Measurements from ENCODE around the gene MAST3.
"Not testable (repeated sequence)": the region's sequence is repeated elsewhere in the genome, so short reads cannot be mapped to it uniquely, and the experiment has no call there.

Gene MAST3

DNA sequence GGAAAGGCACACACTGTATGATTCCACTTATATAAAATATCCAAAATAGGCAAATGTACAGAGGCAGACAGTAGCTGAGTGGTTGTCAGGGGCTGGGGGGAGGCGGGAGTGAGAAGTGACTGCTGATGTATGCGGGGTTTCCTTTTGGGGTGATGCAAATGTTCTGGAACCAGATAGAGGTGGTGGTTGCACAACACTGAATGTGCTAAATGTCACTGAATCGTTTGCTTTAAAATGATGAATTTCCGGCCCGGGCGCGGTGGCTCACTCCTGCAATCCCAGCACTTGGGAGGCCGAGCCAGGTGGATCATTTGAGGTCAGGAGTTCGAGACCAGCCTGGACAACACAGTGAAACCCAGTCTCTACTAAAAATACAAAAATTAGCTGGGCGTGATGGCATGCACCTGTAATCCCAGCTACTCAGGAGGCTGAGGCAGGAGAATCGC, 8.5 kb upstream of the MAST3 start:
- DNase-seq = peak; percentile 79 to 82

GRCh38 chr19:18089726-18090125, 7.9 kb upstream of the MAST3 start:
- DNase-seq = no peak

DNA sequence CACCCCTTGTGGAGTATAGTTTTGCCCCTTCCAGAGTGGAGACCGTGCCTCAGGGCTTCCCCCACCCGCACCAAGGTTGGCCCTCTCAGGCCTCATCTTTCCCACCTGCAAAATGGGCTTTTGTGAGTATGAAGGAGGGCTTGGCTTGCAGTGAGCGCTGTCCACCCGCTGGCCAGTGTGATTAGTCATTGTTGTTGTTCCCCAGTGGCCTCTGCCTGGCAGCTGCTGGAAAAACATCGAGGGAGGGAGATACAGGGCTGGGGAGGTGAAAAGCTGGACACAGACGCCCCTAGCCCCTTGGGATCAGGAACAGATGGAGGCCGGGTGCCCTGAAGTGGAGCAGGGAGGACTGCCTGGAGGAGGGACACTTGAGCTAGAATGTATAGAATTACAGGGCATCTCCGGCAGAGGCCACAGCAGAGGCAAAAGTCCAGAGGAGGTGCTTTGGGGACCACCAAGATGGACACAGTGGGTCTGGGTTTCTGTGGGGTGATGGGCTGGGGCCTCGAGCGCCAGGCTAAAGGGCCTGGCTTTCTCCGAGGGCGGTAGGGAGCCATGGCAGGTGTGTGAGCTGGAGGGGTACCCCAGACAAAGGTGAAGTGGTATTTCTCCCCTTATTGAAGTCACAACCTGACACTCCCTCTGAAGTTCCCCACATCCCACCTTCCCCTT, 6.9 kb upstream of the MAST3 start:
- DNase-seq = peak; percentile 25 to 45

GRCh38 chr19:18091217-18091608, 6.4 kb upstream of the MAST3 start:
- peak; percentile 87 to 91 for DNase-seq

- DNase-seq = peak in 1 of 2 donors; percentile 17
Observed at GRCh38 chr19:18093439-18094161, 4.0 kb upstream of the MAST3 start.

DNA sequence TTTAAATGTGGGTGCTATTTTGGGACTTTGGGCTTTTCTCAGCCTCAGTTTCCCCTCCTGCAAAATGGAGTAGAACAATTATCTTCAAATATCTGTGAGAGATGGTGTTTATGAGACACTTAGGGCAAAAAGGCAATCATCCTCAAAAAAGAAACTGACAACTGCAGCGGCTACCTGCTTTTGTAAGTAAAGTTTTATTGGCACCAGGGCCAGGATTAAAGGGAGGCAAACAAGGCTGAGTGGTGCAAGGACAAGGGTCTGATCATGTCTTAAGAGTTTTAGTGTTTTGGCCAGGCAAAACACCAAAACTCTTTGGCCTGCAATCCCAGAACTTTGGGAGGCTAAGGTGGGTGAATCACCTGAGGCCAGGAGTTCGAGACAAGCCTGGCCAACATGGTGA, 1.3 kb upstream of the MAST3 start:
- DNase-seq = no peak

GRCh38 chr19:18097993-18098890, 664 bp downstream of the MAST3 start:
- DNase-seq = no peak

GRCh38 chr19:18098891-18099622, 1.5 kb downstream of the MAST3 start:
- peak in 1 of 2 donors; percentile 40 for DNase-seq

DNA sequence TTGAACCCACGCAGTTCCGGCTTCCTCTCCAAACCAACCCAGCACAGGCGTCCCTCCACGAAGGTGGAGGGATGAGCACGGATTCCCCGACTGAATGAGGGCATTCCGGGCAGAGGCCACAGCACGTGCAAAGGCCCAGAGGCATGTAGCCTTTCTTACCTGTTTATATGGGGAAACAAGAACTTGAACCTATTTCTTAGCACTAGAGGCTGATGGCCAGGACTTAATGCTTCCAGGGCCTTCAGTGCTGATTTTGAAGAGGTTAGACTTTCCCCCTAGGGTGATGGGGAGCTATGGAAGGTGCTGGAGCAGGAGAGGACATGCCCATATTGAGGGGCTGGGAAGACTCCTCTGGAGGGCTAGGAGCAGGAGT, 2.0 kb downstream of the MAST3 start:
- no peak for DNase-seq

GRCh38 chr19:18100710-18101109, 3.1 kb downstream of the MAST3 start:
- no peak for DNase-seq

- DNase-seq = no peak
Observed at GRCh38 chr19:18101268-18101667, 3.7 kb downstream of the MAST3 start.

DNA sequence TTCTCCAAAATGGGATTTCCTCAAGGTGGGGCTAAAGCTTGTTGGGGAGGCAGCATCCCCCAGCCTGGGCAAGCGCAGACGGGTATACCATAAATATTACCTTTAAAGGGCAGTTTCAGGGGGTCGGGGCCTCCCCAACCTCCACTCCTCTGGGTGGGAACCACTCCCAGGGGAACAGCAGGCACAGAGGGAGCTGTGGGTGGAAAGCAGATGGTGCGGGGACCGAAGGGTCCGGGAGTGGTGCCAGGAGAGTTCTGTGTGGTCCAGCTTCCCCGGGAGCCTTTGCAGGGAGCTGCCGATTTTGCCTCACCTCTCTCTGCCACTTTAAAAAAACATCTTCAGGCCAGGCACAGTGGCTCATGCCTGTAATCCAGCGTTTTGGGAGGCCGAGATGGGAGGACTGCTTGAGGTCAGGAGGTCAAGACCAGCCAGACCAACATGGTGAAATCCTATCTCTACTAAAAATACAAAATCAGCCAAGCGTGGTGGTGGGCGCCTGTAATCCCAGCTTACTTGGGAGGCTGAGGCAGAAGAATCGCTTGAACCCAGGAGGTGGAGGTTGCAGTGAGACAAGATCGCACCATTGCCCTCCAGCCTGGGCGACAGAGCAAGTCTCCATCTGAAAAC, 5.5 kb downstream of the MAST3 start:
- DNase-seq = no peak

DNA sequence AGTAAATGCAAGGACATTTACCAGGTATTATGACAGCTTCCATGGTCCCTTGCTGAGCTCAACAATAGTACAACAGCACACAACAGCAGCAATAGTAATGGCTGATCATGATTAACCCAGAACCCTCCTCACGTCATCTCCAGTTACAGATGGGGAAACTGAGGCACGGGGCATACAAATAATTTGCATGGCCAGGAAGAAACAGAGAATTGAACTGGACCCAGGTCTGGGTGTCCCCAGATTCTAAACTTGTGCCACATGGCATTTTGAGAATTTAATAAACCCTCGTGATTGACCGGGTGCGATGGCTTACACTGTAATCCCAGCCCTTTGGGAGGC, 7.2 kb downstream of the MAST3 start:
- no peak for DNase-seq

DNA sequence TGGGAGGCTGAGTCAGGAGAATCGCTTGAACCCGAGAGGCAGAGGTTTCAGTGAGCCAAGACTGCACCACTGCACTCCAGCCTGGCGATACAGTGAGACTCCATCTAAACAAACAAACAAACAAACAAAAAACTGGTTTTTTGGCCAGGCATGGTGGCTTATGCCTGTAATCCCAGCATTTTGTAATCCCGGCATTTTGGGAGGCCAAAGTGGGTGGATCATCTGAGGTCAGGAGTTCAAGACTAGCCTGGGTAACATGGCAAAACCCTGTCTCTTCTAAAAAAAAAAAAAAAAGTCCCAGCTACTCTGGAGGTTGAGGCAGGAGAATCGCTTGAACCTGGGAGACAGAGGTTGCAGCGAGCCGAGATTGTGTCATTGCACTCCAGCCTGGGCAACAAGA, 7.7 kb downstream of the MAST3 start:
- not testable (repeated sequence) for DNase-seq

DNA sequence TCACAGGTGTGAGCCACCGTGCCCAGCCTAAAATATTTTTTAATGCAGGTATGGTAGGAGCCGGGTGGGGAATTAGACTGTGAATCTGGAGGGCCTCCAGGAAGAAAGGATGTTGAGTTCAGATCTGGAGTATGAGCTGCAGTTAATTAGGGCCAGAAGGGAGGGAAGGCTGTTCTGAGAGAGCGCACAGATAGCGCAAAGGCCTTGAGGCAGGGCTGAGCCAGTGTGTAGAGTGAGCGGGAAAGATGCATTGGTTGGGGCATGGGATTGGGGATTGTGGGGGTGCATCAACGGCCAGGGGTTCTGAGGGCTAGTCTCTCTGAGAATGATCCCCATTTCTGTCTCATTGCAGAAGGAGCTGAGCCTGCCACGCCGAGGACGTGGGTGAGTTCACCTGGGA, 9.7 kb downstream of the MAST3 start:
- no peak for DNase-seq

- DNase-seq = no peak
Observed at GRCh38 chr19:18108897-18109296, 11.3 kb downstream of the MAST3 start.

GRCh38 chr19:18109341-18109732, 11.8 kb downstream of the MAST3 start:
- no peak for DNase-seq

DNA sequence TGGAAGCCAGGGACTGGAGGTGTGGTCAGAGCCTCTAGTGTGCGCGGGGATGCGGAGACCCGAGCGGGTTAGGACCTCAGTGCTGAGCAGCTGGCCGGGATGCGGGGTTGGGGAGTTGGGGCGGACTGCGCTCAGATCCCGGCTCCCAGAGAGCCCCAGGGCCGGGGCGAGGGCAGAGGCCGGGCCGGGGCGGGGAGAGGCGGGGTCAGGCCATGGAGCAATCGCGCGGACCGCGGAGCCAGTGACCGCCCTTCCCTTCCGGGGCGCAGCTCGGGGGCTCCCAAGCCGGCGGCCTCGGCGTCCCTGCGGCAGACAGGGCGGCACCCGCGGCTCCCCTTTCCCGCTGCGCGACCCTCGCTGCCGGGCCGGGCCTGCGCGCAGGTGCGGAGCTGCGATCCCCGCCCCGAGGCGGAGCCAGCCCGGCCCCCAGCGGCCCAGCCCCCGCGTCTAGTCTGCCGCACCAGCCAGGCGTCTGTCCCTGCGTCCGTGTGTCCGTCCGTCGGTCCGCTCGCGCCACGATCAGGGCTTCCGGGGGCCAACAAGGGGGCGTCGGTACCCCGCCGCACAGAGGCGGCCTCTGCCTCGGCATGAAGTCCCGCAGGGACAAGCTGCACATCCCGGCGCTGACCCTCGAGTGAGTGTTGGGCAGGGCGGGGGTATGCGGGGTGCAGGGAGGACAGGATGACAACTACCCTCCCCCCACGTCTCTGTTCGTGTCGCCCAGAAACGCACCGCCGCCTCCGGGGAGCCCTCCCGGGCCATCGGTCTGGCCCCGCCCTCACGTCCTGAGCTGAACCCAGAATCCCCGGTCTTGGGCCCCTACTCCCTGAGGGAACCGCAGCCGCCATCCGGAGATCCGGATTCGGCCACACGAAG, 12.4 kb downstream of the MAST3 start:
- peak; percentile 50 to 57 for DNase-seq

- no peak for DNase-seq
Observed at GRCh38 chr19:18110609-18111232, 13.1 kb downstream of the MAST3 start.

DNA sequence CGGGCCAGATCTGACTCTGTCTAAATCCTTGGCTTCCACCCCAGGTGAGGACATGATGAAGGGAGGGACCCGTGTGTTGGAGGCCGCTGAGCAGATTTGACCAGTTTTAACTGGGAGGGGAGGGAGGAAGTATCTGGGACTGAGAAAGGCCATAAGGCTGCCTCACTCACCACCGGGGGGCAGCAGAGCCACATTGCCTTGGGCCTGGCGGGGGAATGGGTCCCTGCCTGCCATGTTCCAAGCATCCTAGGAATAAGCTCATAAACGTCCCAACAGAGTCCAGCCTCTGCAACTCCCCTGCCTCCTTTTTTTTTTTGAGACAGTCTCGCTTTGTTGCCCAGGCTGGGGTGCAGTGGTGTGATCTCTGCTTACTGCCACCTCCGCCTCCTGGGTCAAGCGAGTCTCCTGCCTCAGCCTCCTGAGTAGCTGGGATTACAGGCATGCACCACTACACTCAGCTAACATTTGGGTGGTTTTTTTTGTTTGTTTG, 15.5 kb downstream of the MAST3 start:
- DNase-seq = peak; percentile 82 to 88

DNA sequence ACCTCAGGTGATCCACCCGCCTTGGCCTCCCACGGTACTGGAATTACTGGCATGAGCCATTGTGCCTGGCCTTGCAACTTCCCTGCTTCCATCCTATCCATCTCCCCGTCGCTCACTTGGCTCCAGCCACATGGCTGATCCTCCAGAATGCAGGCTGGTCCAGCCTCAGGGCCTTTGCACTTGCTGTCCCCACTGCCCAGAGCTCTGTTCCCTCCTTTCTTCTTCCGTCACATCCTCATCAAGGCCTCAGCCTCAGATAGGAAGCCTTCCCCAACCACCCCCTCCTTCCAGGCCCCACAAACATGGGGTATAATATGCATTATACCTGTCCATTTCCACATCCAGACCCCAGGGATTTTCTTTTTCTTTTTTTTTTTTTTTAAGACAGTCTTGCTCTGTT, 16.2 kb downstream of the MAST3 start:
- no peak for DNase-seq
